Activated B cell treated with CpG ODN at 0.5 μM for 24 hours (primary cell): ENCODE results near the gene ANKRD27. TPM values are rescaled to one million over a fixed set of nuclear protein-coding genes. Genes with fewer than 3 reads are reported as not detected.
"Not testable (repeated sequence)": the region's sequence is repeated elsewhere in the genome, so short reads cannot be mapped to it uniquely, and the experiment has no call there.

Experiments used
- ATAC-seq: fragments of 200-7000 bp; cut with Tn5 transposase; one replicate; pipeline ENCODE4 v1.10.0; 2021; ENCODE audit warnings: low read depth, mild to moderate bottlenecking, moderate library complexity
- CTCF ChIA-PET: fragments of 350-600 bp; sonication (Branson Sonifier 250); formaldehyde crosslinking; loops from one replicate; lab custom pipeline; 2021; ENCODE audit warnings: antibody characterized with exemption; lab: Charles Lee
- POLR2A ChIA-PET: fragments of 350-600 bp; sonication (Branson Sonifier 250); formaldehyde crosslinking; loops from one replicate; lab custom pipeline; 2021; ENCODE audit warnings: antibody characterized with exemption; lab: Charles Lee
- DNase-seq: peaks from one replicate; pipeline ENCODE4 v3.0.0; 2022
- H3K27ac Mint-ChIP-seq: one replicate; pipeline ENCODE4 v1.8.0; 2020; ENCODE audit warnings: mixed read lengths
- H3K27me3 Mint-ChIP-seq: one replicate; pipeline ENCODE4 v1.8.0; 2021; ENCODE audit warnings: mixed read lengths
- H3K36me3 Mint-ChIP-seq: one replicate; pipeline ENCODE4 v1.8.0; 2021; ENCODE audit warnings: low read depth, mixed read lengths
- H3K4me1 Mint-ChIP-seq: one replicate; pipeline ENCODE4 v1.8.0; 2021; ENCODE audit warnings: mixed read lengths
- H3K4me3 Mint-ChIP-seq: one replicate; pipeline ENCODE4 v1.8.0; 2020; ENCODE audit warnings: mild to moderate bottlenecking, mixed read lengths
- H3K9me3 Mint-ChIP-seq: one replicate; pipeline ENCODE4 v1.8.0; 2020; ENCODE audit warnings: mixed read lengths
- CTCF ChIP-seq: fragments of 200-600 bp; IDR thresholded peaks from one replicate; pipeline ENCODE4 v1.8.0; 2022; ENCODE audit warnings: antibody characterized with exemption, mild to moderate bottlenecking
- intact Hi-C: fragments of 100-400 bp; cut with micrococcal nuclease; formaldehyde crosslinking; loops from one replicate; pipeline ENCODE4 v1.15.1; 2024
- total RNA-seq: library from RNA; stranded (reverse); gene quantifications from 2 replicates; pipeline ENCODE4 v1.2.3, GENCODE V29; 2022

Gene ANKRD27
- total RNA-seq, 1 donor from 2014 or later = 44.7 TPM

GRCh38 chr19:32652894-32653598 lies 21.9 kb downstream of the ANKRD27 start:
- Mint-ChIP-seq H3K27ac (no peak overlapping the region), H3K36me3 (peaks cover 53% of the 10 kb centered on the region), H3K4me1 (peaks cover 2% of the 10 kb centered on the region), H3K4me3 (no peak overlapping the region), H3K9me3 (no peaks in the 10 kb centered on the region), H3K27me3 (no peaks in the 10 kb centered on the region)
- no peak for DNase-seq
- POLR2A ChIA-PET = no interaction called here
- intact Hi-C loops = no loop called here
- no peak for TF ChIP-seq CTCF
- CTCF ChIA-PET = no interaction called here
- ATAC-seq = no peak

- not testable (repeated sequence) for H3K27ac Mint-ChIP-seq, H3K9me3 Mint-ChIP-seq
These were observed 22.6 kb downstream of the ANKRD27 start for GRCh38 chr19:32652331-32652730.

GRCh38 chr19:32651729-32652140 lies 23.2 kb downstream of the ANKRD27 start:
- Mint-ChIP-seq H3K27ac (no peak overlapping the region), H3K27me3 (no peaks in the 10 kb centered on the region), H3K4me1 (peaks cover 3% of the 10 kb centered on the region), H3K9me3 (no peaks in the 10 kb centered on the region), H3K4me3 (no peak overlapping the region), H3K36me3 (peaks cover 61% of the 10 kb centered on the region)
- POLR2A ChIA-PET = no interaction called here
- CTCF ChIA-PET = no interaction called here
- no peak for TF ChIP-seq CTCF
- ATAC-seq (no peak), DNase-seq (no peak)
- intact Hi-C loops = no loop called here

More at GRCh38 chr19:32652331-32652730, 22.6 kb downstream of the ANKRD27 start:
- peaks cover 55% of the 10 kb centered on the region for H3K36me3 Mint-ChIP-seq
- H3K27me3 Mint-ChIP-seq, DNase-seq, H3K4me1 Mint-ChIP-seq, intact Hi-C loops, H3K4me3 Mint-ChIP-seq, POLR2A ChIA-PET, CTCF ChIA-PET, ATAC-seq: not testable (repeated sequence)

GRCh38 chr19:32650671-32651070 lies 24.3 kb downstream of the ANKRD27 start:
- peaks cover 61% of the 10 kb centered on the region for H3K36me3 Mint-ChIP-seq

GRCh38 chr19:32649751-32650150 lies 25.2 kb downstream of the ANKRD27 start:
- ChIA-PET POLR2A (no interaction called here), CTCF (no interaction called here)
- no peaks in the 10 kb centered on the region for H3K27me3 Mint-ChIP-seq
- intact Hi-C loops = no loop called here
- H3K4me3 Mint-ChIP-seq = no peak overlapping the region
- no peak for TF ChIP-seq CTCF
- H3K9me3 Mint-ChIP-seq = no peaks in the 10 kb centered on the region
- ATAC-seq (no peak), DNase-seq (no peak)
- H3K4me1 Mint-ChIP-seq = peaks cover 5% of the 10 kb centered on the region
- peaks cover 53% of the 10 kb centered on the region for H3K36me3 Mint-ChIP-seq
- H3K27ac Mint-ChIP-seq = no peak overlapping the region

More at GRCh38 chr19:32650671-32651070, 24.3 kb downstream of the ANKRD27 start:
- TF ChIP-seq CTCF = no peak
- no peaks in the 10 kb centered on the region for H3K9me3 Mint-ChIP-seq
- ChIA-PET CTCF (no interaction called here), POLR2A (interaction anchor here (0.7 kb wide), 1 partner anchor 98 kb away, joined by 4 read pairs; no protein-coding TSS in a partner anchor)
- no peak for ATAC-seq
- H3K27me3 Mint-ChIP-seq = no peaks in the 10 kb centered on the region
- peaks cover 5% of the 10 kb centered on the region for H3K4me1 Mint-ChIP-seq
- no peak overlapping the region for H3K27ac Mint-ChIP-seq
- H3K4me3 Mint-ChIP-seq = no peak overlapping the region
- DNase-seq = no peak
- intact Hi-C loops = no loop called here
